GM20000 (cell line): Measurements from ENCODE around the gene HGD.
"Not testable (repeated sequence)": the region's sequence is repeated elsewhere in the genome, so short reads cannot be mapped to it uniquely, and the experiment has no call there.

Experiments
- DNase-seq: peaks from one replicate; pipeline ENCODE4 v3.0.0; 2012; ENCODE audit warnings: low spot score
- TF ChIP-seq, protein P1 (sequence below): IDR thresholded peaks from 2 replicates; pipeline ENCODE4 v1.5.1; 2012; ENCODE audit warnings: mild to moderate bottlenecking, control low read depth; ENCODE audit errors: extremely low read depth, missing control alignments

HGD gene, protein sequence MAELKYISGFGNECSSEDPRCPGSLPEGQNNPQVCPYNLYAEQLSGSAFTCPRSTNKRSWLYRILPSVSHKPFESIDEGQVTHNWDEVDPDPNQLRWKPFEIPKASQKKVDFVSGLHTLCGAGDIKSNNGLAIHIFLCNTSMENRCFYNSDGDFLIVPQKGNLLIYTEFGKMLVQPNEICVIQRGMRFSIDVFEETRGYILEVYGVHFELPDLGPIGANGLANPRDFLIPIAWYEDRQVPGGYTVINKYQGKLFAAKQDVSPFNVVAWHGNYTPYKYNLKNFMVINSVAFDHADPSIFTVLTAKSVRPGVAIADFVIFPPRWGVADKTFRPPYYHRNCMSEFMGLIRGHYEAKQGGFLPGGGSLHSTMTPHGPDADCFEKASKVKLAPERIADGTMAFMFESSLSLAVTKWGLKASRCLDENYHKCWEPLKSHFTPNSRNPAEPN

GRCh38 chr3:120682095-120682681, at the start of gene HGD:
Gene HGD (minus strand): TSS chr3:120682239. CDS start chr3:120682111, 128 bp downstream.
- no peak for DNase-seq
- TF ChIP-seq, protein P1, sequence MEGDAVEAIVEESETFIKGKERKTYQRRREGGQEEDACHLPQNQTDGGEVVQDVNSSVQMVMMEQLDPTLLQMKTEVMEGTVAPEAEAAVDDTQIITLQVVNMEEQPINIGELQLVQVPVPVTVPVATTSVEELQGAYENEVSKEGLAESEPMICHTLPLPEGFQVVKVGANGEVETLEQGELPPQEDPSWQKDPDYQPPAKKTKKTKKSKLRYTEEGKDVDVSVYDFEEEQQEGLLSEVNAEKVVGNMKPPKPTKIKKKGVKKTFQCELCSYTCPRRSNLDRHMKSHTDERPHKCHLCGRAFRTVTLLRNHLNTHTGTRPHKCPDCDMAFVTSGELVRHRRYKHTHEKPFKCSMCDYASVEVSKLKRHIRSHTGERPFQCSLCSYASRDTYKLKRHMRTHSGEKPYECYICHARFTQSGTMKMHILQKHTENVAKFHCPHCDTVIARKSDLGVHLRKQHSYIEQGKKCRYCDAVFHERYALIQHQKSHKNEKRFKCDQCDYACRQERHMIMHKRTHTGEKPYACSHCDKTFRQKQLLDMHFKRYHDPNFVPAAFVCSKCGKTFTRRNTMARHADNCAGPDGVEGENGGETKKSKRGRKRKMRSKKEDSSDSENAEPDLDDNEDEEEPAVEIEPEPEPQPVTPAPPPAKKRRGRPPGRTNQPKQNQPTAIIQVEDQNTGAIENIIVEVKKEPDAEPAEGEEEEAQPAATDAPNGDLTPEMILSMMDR: no peak

DNA sequence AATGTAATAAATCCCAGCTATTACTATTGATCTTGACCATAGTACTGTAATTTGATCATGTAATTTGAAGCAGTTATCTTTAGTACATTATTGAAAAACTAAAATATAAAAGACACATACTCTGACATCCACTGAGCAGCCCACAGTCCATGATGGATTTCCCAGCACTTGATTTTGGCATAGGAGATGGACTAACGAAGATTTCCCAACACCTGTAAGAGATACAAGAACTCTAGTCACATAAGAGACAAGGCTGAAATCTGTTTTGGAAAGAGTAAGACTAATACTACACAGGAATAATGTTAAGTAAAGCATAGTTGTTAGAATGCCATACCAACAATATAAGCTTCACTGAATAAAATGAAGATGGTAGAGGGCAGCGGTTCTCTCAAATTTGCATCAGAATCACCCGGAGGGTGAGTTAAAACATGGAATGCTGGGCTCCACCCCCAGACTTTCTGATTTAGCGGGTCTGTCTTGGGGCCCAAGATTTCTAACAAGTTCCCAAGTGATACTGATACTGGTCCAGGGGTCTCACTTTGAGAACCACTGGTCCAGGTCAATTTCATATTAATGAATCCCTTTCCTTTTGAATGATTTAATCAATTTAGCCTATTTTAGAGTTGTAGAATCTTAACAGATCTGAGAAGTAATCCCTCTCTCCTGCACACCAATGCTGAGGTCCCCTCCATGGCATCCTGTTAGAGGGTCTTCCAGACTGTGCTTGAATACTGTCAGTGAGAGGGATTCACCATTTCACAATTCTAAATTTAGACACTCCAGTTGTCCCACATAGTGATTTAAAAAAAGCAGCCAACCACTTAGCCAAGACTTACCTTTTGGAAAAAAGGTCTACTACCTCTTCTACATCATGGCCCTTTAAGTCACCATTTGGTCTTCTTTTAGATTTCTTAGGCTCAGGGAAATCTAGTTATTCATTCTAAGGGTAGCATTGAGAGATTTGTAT, 48.8 kb upstream of the HGD start:
- no peak for DNase-seq
- TF ChIP-seq, protein P1: no peak

DNA sequence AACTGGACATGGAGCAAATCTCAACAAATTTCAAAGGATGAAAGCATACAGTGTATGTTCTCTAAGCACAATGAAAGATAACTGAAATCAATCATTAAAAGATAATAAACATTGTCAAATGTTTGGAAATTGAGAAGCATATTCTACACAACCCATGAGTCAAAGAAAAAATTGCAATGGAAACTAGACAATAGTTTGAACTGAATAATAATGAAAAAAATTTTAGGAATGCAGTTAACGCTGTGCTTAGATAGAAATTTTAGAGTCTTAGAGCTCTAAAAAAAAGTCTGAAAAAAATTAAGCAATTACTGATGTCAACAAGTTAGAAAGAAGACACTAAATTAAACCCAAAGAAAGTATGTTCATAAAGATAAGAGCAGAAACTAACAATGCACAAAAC, 44.8 kb upstream of the HGD start:
- no peak for DNase-seq
- TF ChIP-seq, protein P1: no peak

DNA sequence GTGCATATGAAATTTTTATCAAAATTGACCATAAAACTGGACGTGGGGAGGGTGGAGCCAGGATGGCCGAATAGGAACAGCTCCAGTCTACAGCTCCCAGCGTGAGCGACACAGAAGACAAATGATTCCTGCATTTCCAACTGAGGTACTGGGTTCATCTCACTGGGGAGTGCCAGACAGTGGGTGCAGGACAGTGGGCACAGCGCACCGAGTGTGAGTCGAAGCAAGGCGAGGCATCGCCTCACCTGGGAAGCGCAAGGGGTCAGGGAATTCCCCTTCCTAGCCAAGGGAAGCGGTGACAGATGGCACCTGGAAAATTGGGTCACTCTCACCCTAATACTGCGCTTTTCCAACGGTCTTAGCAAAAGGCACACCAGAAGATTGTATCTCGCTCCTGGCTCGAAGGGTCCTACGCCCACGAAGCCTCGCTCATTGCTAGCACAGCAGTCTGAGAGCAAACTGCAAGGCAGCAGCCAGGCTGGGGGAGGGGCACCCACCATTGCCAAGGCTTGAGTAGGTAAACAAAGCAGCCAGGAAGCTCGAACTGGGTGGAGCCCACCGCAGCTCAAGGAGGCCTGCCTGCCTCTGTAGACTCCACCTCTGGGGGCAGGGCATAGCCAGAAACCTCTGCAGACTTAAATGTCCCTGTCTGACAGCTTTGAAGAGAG, 37.3 kb upstream of the HGD start:
- DNase-seq: not testable (repeated sequence)

DNA sequence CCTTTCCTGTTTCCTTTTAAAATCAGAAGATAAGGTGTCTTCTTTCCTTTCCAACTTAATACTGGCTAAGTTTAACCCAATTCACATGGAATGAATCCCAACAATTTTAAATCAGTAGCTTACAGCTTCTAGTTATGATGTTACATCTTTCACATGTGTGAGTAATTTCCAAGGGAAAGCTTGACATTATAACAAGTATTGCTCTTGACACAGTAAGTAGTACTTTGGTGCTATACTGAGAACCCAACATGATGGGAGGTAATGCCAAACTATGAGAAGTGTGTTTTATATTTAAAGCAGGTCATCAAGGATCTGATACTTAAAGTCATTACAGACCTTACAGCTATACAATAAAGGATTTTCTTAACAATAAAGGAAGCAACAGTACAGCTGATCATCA, 31.2 kb upstream of the HGD start:
- TF ChIP-seq, protein P1: no peak
- DNase-seq: no peak

DNA sequence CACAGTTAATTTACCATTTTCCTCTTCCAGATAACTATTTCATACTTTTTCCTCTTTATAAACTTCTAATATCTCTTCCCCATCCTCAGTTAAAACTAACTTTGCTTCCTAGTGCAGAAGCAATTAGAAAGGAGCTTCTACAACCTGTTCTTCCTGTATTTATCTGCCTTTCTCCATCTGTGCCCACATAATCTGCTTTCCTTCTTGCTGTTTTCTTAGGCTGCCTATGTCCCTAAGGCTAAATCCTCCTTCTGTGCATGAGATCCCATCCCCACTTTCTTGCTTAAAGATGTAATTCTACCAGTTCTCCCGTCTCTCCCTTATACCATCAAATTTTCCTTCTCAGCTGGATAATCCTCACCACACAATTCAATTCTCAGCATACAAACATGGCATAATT, 28.3 kb upstream of the HGD start:
- TF ChIP-seq, protein P1: no peak
- no peak for DNase-seq

GRCh38 chr3:120708408-120708807, 26.4 kb upstream of the HGD start:
- peak; percentile 5 for DNase-seq
- TF ChIP-seq, protein P1: no peak
